GM19239 (cell line): ENCODE data around the gene HAUS7.
"Not testable (repeated sequence)": the region's sequence is repeated elsewhere in the genome, so short reads cannot be mapped to it uniquely, and the experiment has no call there.

Experiments used
- DNase-seq: peaks from one replicate; pipeline ENCODE4 v3.0.0; 2011; ENCODE audit warnings: low spot score; ENCODE audit not compliant: insufficient read length
- FAIRE-seq: peaks from 2 replicates; lab custom pipeline; 2011; peaks lifted over from hg19 to GRCh38; lab: Jason Lieb, UNC

The HAUS7 gene

DNA sequence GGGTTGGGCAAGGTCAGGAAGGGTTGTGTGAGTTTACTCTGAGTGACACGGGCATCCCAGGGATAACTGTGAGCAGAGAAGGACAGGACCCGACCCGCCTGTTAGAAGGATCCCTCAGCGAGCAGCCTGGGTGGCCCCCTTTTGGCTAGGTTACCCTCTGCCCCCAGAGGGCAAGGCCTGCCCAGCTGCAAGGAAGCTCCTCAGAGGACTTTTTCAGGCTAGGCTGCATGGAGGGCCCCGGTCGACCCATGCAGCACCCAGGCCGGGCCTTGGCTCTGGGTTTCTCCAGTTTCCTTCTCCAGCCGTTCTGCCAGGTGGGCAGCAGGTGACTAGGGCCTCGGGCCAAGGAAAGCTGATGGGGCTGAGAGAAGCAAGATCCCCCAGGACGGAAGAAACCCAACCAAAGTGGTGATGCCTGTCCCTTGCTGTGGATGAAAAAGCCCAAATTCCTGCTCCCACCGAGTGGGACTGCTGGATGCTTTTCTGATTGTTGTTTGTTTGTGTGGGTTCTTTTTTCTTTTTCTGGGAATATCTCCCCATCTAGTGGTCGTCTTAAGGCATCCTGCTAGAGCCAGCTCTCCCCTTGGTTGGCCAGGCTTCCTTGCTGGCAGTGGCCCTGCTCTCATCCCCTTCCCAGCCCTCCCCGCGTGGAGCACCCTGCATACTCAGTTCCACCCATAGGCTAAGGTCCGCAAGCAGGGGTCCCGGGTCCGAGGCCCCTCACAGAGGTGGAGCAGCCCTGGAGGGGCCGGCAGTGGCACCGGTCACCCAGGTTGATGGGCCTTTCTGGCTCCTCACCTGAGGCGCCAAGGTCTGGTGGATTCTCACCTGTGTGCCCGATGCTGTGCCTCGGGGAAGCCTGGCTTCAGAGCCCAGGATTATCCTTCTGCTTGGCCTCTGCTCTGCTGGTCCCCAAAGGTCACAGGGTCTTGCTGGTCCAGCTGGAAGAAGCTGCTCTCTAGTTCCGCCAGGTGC is 57.3 kb downstream of the HAUS7 start:
- DNase-seq (no peak), FAIRE-seq (no peak)

DNA sequence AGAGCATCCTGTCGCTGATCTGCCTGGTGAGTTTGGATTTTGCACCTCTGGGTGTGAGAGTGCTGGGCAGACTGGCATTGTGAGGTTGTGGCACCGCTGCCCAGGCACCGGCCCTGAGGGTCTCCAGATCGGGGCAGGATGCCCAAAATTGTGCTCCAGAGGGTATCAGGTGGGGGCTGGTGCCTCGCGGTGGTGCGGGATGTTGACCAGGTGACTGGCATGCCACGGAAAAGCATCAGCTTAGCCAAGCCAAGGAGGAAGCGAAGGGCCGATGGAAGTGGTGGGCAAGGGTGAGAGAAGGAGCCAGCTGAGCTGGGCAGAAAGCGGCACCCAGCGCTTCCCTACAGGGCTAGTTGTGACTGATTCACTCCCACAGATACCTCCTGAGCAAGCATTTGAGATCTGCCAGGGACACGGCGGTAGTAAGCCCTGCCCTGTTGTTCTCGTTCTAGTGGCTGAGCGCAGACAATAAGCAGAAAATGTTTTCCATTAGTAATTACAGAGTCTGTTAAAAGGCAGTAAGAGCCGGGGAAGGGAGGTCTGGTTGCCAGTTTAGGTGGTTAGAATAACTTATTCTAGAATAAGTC is 58.3 kb downstream of the HAUS7 start:
- no peak for DNase-seq
- FAIRE-seq: peak; percentile 88

DNA sequence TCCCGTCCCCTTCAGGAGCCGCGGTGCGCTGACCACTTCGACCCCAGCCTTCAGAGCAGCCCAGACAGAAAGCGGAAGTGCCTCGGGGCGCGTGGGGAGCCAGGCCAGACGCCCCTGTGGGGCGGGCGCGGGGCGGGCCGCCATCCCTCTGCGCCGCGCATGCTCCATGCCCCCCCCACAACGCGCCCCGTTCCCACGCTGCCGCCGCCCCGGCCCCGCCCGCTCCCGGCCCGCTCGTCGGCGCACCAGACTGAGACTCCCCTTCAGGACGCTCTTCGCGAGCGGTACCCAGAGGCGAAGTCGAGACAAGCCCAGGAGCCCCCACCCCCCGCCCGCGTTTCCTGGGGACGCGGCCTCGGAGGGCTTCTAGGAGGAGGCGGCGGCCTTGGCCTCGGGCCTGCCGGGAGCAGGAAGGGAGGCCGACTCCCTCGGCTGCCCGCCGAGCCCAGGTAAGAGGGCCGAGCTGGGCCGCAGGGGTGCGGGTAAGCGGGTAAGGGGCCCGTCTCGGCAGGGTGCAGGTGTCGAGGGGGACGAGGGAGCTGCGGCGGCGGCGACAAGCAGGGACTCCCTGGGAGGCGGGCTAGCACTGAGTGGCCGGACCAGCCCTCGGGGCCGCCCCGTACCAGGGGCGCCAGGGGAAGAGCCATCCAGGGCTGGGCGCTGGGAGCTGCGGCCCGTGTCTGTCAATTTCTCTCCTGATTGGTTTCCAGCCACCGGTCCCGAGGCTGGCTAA is 59.0 kb downstream of the HAUS7 start, which contains the start of gene ZFP92:
ZFP92 (plus strand) TSS at position 218 of the 733 bp plus-strand sequence. CDS start 6,851 bp downstream, outside the sequence.
- DNase-seq (peak; percentile 64), FAIRE-seq (peak; percentile 79)

DNA sequence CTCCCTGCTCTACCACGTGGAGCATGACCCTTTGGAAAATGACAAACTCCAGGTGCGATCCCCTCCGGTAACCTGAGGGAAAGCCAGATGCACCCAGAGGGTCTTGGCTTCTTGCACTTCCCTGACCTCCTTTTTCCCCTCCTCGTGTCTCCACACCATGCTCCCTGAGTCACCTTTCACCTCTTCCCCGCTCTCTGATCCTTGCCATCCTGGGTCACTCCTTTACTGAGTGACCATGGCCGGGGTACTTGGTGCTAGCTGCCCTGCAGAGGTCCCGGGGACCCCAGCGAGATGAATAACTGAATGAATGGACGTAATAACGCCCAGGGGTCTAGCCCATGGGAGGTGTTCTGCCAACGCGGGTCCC is 59.5 kb downstream of the HAUS7 start:
- DNase-seq: no peak
- FAIRE-seq: peak; percentile 71

DNA sequence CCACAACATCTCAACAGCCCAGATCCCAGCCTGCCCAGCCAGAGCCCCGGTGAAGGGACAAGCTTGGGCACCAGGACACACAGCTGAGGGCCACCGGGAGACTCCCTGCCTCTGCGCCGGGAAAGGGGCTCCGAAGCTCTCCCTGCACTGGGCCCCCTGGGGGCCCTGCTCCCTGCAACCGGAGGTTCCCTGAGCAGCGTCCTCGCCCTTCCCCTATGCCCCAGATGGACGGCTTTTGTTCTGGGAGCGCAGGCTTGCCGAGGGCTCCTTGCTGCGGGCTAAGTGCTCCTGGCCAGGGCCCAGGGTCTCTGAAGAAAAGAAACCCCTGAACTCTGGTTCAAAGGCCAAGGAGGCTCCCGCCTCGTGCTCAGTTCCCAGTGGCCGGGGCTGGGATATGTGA is 60.0 kb downstream of the HAUS7 start:
- FAIRE-seq (no peak), DNase-seq (no peak)

DNA sequence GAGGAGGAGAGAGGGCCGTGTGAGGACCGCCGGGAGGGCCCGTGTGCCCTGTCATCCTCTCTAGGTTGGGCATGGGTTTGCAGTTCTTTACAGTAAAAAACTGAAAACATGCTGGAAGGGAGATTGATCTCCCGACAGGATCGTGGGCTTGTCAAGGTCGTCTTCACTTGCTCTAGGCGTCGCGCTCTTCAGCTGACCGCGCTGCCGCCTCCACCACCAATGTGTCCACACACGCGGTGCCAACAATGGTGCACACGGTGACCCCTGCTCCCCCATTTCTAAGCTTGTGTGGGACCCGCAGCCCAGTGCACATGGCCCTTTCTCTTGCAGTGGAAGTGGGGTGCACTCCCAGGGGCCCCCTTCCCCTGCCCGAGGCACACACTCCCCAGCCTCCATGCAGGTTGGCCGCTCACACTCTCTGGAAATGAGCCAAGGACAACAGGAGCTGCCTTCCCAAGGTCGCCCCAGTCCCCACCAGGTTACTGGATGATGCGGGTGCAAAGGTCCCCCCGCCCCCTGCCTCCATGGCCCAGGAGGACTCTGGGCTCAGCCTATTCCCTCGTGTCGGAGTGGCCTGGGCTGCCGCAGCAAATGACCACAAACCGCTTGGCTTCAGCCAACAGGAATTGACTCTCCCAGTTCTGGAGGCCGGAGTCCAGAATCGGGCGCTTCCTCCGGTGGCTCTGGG is 60.8 kb downstream of the HAUS7 start:
- DNase-seq (no peak), FAIRE-seq (no peak)

DNA sequence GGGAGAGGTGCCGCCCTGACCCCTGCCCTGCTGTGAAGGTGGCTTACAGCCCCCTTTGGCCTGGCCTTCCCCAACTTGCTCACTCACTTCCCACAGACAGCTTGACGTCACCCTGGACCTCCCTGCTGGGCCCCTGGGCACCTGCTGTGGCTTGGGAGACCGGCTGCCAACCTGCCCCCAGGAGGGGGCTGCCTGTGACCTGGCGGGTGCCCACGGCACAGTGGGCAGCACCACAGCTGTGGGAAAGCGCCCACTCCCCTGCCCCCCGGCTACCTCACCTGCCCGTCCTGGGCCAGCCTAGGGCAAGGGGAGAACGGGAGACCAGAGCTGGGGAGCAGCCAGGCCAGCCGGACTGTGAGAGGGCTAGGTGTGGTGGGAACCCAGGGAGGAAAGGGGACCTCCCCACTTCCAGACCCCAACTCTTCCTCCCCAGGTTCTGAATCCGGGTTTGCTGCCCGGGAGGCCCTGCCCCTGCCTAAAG is 61.5 kb downstream of the HAUS7 start:
- DNase-seq: no peak
- no peak for FAIRE-seq

DNA sequence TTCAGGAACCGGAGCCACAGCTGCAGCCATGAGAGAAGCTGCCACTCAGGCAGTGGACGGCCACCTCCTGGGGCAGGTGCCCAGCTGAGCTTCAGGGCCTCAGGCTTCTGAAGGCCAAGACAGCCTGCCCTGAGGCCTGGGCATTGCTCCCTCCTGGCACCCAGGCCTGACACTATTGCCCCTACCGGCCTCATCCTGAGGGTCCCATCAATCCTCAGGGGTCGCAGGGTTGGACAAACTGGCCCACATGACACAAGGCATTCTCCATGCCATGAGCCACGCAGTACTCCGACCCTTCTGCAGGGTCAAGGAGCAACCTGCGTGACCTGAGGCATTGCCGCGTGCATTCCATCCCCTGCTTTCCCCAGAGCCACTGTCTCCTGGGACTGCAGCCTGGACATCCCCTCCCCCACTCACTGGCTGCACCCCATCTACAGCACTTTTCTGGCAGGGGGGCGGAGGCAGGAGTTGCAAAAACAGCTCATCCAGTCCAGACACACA is 62.1 kb downstream of the HAUS7 start:
- DNase-seq (no peak), FAIRE-seq (no peak)

DNA sequence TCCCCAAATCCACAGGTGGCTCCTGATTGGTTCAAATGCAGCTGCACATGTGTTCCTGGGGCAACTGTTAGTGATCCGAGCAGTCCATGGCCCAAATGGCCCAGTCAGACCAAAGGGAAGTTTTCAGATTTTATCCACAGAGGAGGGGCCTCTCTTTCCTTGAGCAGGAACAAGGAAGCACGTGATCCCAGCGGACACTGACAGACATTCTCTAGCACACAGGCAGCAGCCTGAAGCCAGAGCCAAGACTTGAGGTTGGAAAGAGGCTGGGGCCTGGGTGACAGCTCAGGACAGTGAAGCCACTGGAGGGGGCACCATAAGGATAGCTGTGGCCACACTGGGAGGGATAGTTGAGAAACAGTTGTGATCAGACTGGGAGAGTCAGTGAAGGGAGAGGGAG is 62.6 kb downstream of the HAUS7 start:
- FAIRE-seq: no peak
- no peak for DNase-seq

DNA sequence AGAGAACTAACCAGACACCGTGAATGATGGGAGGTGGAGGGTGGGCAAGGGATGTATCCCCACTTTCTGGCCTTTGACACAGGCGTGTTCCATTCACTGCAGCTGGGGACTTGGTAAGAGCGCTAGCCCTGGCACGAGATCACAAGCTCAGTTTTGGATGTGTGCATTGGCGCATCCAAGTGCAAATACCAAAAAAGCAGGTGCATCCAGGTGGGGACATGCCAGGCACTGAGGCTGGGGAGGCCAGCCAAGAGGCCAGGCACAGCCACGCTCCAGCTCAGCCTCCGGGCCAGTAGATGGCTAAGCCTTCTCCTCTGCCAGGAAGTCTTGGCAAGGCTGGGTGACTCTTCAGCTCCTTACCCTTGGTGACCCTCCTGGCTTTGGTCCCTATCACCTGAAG is 63.5 kb downstream of the HAUS7 start:
- DNase-seq (no peak), FAIRE-seq (no peak)

DNA sequence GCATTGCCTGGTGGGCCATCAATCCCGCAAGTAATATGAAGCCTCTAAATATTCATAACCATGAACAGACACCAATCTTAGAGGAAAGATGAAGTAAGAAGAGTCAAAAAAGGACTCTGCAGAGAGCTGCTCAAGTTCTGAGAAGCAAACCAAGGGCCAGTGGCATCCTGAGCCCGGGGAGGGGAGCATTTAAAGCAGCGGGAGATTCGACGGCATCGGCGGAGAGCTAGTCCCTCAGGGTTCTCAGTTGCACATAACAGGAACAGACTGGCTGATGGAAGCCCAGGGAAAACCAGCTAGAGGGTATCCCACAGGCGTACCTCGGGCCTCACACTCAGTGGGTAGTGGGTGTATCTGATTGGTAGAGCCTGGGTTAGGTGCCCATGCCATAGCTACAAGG is 64.4 kb downstream of the HAUS7 start:
- FAIRE-seq (no peak), DNase-seq (no peak)

DNA sequence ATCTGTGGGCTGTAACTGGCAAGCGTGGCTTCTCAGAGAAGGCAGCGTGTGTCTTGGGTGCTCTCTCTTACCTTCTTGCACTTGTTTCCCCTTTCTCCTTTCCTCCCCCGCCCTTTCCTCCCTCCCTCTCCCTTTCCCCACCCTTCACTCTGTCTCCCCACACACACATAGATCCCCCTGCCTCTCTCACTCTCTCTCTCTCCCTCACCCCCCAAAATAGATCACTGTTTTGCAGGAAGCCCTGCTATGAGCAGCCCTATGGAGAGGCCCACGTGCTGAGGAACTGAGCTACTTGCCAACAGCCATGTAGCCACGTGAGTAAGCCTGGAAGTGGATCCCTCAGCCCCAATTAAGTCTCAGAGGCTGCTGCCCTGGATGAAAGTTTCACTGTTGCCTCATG is 65.0 kb downstream of the HAUS7 start:
- no peak for DNase-seq
- no peak for FAIRE-seq

DNA sequence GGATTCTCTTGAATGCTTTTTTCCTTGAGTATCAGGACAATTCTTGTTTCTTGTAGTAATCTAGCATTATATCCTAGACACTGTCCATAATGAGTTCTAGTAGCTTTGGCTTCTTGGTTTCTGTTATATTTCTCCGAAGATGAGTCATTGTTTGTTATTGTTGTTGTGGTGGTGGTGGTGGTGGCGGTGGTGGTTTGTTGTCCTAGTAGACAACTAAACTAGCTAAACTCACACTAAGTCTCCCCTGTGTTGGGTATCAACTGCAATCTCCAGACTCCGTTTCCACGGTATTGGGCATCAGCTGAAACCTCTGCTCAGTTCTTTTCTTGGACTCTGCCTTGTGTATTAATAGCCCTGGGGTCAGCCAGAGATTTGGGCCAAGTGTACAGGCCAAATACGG is 66.0 kb downstream of the HAUS7 start:
- DNase-seq, FAIRE-seq: not testable (repeated sequence)

DNA sequence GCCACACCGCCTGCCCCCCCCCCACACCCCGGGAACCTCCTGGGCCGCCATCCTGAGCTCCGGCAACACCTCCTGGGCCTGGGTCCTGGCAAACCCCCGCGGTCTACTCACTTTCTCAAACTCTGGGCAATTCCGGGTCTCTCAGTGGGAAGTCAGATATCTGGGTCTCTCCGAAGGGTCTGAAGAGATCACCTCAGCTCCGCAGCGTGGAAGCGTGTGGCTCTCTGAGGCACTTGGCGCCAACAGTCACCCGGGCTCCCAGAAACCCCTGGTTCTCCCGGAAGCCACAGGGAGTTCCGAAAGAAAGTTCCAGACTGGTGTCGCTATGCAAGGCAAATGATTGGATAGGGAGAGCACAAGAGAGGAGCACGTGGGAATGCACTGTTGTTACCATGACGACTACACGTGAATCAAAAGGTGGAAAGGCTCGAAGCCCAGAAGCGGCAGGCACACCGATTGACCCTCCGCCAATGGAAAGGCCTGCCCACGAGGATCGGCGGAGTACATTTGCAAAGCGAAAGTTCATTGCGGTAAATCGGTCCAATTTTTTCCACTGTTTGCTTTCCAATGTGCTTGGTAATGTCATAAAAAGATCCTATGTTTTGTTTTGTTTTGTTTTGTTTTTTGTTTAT is 69.1 kb downstream of the HAUS7 start, which contains the start of gene PNMA6E:
PNMA6E (minus strand) TSS at position 218 of the 632 bp plus-strand sequence. CDS start 2,501 bp downstream, outside the sequence.
- DNase-seq: no peak
- FAIRE-seq: no peak

DNA sequence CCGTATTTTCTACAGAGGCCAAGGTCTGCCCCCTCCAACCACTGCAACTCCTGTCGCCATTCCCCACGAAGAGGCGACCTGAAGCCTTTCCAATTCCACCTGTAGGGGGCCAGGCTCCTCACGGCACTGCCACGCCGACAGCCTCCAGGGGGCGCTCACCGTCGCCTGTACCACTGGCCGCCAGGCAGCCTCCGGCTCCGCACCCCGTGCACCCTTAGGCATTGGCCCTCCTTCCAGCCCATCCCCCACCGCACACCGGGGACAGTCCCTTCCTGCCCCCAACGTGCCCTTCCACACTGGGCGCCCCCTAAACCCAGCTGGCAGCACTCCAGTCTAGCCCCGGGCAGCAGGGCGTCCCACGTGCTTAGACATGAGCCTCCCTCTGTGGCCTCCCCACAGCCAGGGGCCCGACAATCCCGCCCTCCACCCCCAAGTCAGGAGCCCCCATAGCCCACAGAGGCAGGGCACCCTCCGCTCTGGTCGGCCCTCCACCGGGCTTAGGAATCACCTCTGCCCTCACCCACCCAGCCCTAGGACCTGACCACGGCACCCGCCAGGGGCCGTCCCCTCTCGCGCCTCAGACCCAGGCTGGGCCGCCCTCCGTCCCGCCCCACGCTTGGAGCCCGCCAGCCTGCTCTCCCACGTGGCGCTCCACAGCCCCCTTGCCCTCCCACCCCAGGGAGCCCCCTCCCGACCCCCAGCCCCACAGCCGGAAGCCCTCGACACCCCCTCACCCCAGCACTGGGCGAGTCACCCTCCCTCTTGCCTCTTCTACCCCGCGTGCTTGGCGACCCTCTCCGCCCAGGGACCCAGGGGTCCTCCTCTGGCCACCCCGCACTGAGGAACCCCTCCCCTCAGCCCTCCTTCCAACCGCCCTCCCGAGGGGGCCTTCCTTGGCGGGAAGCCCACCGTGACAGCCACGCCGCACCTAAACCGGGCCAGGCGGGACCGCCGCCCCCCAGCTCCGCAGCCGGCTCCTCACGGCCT is 69.9 kb downstream of the HAUS7 start:
- DNase-seq: peak; percentile 80
- no peak for FAIRE-seq

DNA sequence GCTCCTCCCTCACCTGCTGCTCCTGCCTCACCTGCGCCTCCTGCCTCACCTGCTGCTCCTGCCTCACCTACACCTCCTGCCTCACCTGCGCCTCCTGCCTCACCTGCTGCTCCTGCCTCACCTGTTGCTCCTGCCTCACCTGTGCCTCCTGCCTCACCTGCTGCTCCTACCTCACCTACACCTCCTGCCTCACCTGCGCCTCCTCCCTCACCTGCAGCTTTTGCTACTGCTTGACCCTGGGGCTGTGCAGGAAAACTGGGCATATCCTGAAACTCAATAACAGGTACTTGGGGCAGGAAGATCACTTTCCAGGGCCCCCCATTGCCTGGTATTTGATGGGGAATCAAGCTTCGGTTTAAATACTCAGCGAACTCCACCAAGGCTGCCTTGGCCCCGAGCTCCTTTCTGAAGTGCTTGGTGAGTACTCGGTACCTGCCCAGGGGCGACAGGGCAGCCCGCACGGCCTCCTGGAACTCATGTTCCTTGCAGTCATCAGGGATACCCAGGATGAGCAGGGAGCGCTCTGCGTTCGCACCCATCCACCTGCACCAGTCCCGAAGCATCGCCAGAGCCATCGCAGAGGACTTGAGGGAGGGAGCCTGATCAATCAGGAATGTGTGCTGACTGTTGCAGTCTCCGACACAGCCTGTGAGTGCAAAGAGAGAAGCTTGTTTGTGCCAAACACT is 72.0 kb downstream of the HAUS7 start:
- no peak for DNase-seq
- no peak for FAIRE-seq
